DMS 273 (cell line): ENCODE data around the gene SIPA1L2.

Experiments
- DNase-seq: peaks from one replicate; lab custom pipeline; 2025; ENCODE audit not compliant: unreplicated experiment; lab: John Stamatoyannopoulos, UW

SIPA1L2 gene

DNA sequence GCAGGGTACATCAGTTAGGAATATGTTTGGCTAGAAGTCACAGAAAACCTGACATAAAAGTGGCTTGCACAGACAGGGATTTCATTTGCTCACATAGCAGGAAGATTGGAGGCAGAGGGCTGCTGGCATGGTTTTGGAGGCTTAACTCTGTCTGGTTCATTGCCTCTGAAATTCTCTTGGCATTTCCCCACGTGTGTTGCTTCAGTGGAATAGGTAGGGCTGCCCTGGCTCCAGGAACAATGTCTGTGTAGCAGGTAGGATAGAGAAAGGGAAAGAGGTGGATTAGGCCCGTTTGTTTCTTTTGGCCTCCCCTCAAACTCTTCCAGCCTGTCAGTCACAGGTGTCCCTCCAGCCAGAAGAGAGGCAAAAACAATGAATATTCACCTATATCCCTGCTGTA is 20.5 kb upstream of the SIPA1L2 start:
- no peak for DNase-seq

GRCh38 chr1:232648316-232648715 is 18.4 kb upstream of the SIPA1L2 start:
- DNase-seq, result no peak

DNA sequence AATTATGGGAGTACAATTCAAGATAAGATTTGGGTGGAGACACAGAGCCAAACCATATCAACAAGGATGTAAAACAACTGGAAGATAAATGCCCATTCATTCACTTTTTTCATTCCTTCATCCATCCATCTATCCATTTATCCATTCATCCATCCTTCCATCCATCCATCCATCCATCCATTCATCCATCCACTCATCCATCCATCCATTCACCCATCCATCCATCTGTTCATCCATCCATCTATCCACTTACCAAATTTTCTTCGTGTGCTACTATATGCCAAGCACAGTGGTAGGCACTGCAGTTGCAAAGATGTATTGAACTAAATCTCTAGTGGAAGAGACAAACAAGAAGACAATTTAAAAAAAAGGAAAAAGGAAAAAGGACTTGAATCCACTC is 14.3 kb upstream of the SIPA1L2 start:
- DNase-seq, result no peak

DNA sequence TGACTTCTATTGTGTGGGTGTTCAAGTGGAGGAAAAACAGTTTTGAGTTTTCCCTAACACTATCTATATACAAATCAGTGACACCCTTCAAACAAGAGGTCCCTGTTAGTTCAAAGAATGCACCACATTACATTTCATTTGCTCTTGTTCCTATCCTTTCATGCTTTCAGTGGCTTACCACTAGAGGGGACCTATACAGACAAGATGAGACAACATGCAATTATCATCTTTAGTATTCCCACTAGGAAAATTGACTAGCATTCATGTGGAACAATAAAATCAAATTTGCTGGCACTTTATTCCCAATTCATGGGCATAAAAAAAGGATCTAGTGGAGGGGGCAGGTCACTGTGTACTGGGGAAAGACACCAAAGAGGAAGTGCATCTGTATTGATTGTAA is 13.3 kb upstream of the SIPA1L2 start:
- no peak for DNase-seq

DNA sequence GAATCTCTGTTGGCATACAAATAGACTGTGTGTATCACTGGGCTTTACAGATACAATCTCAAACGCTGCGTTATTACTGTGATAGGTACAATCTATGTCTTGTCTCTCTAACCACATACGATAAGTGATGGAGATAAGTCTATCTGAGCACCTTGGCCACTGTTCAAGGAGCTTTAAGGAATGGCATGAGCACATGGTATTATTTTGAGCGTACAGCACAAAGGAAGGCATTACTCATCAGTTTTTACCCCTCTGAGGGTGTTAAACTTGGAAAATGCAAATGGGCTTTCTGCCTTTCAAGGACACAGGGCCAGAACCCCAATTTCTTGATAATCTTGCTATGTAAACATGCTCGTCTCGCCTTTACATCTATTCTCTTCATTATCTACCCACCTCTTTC is 11.6 kb upstream of the SIPA1L2 start:
- DNase-seq, result no peak

DNA sequence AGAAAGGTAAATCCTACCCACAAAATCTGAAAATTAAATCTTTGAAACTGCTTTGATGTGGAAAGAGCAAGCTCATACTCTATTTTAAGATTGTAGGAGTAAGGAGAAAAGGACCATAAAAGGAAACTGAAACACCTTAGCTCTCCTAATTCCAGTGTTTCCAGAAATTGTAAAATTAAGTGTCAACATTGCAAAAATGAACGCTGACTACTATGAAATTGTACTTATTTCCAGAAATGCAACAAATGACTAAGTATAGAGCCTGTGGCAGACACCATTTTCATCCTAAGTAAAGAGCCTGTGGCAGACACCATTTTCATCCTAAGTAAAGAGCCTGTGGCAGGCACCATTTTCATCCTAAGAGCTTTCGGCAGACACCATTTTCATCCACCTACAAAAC is 6.9 kb upstream of the SIPA1L2 start:
- DNase-seq, result no peak

DNA sequence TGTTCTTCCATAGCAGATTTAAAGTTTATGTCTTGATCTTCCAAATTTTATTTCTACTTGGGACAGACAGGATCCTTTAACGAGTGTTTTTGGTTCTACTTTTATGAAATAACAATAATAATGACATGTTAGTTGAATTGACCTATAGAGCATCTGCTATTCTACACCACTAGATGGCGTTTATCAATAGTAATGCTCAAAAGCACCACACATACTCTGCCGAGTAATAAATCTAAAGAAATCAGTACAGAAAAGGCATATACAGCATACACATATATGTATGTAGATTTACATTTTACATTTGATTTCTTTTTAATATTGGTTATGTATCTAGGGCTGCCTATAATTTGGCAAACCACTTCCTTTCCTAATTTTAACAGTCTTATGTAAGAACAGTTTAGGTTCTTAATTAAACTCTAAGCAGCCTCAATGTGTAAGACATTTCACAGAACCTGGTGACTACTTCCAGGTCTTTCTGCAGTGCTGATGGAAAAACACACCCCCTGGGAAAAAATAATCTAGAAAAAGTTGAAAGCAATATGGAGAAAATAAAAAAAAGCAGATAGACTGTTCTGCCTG is 5.9 kb upstream of the SIPA1L2 start:
- DNase-seq, result peak; percentile 83

DNA sequence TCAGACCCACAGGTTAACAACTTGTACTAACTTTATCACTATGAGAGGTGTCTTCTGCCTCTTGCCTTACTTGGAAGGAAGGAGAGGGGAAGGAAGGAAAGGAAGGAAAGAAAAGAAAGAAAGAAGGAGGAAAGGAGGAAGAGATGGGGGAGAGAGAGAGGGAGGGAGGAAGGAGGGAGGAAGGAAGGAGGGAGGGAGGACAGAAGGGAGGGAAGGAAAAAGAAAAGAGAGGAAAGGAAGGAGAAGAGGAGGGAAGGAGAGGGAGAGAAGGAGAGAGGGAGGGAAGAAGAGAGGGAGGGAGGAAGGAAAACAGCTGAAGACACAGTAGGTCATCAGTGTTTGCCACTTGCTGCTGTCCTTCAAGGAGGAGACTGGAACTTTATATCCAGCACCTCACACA is 5.3 kb upstream of the SIPA1L2 start:
- no peak for DNase-seq

DNA sequence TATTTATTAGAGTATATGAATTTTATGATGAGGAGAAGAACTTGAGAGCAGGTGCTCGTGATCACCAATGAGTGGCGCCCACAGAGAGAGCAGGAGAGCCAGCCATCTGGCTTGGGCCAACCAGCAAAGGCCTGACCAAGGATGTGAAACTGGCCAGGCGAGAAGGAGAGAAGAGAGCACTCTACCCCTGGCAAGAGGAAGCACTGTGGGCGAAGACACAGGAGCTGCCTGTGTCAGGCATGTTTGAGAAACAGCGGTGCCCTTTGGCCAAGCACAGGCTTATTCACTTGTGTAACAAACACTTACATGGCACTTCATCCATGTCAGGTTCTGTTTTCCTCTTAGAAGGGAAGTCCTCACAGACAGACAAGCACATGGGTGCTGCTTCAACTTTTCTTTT is 4.2 kb upstream of the SIPA1L2 start:
- peak; percentile 11 for DNase-seq

- DNase-seq, result no peak
These were observed 912 bp upstream of the SIPA1L2 start for GRCh38 chr1:232630894-232631195.

DNA sequence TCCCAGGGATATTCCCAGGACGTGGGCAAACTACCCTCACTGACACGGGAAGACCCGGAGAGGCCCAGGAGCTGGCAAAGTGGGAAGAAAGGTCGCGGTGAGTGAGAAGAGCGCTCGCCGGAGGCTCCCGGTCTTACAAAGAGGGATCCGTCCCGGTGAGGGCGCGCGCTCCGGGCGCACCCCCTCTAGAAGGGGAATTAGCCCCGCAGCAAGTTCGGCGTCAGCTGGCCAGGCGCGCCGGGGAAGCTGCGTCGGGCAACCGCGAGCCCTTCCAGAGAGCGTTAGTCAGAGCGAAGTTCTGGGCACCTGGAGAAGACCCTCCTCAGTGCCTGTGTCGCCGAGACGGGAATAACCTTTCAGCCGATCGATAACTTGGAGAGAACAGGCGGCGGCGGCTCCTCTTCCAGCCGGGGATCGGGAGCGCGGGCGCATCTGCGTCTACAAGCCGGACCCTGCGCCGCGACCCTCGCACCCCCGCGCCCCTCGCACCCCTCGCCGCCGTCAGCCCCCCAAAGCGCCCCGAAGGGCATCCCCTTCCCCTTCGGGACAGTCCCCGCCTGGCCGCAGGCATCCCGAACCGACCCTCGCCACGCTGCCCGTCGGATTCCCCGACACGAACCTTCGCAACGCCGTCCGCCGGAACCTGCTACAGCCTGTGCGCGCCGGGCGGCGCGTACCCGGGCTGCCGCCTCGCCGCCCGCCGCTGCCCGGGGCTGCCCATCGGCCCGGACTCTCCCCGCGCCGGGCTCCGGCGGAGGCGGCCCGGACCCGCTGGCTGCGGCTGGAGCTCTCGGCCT is 485 bp downstream of the SIPA1L2 start:
- peak; percentile 88 for DNase-seq

DNA sequence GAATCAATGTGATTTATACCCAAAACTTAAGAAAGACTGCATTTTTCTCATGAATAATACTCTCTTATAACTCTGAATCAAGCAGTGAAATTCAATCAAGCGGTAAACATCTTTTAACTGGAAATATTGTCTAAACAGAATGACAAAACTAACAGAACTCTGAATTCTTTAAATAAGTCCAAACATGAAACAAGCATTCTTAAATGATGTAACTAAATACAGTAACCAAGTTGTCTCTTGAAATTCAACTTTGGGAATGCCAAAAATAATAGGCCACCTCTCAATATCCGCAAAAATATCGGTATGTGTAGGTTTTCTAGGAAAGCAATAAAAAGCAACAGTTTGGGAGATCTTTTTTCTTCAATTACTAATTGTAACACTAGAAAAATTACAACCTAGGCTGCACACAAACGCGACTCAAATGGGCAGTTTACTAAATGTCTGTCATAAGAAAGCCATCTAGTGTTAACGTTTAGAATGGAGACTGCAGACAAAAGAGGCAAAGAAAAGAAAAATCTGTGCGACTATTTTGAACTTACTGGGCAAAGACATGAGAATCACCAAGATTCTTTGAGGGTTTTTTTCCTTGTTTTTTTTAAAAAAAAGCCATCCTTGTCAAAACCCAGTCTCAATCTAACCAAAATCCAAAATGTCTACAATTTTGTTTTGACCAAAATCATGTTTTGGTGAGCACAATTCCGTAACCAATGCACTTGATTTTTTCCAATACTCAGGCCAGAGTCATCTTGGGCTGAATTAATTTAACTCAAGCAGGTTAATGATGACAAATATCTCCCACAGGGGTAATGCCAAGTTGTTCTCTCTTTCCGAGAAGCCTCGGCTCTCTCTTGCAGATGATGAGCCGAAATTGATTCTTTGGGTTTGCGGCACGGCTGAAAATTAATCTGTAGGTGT is 1.3 kb downstream of the SIPA1L2 start:
- peak; percentile 68 for DNase-seq

DNA sequence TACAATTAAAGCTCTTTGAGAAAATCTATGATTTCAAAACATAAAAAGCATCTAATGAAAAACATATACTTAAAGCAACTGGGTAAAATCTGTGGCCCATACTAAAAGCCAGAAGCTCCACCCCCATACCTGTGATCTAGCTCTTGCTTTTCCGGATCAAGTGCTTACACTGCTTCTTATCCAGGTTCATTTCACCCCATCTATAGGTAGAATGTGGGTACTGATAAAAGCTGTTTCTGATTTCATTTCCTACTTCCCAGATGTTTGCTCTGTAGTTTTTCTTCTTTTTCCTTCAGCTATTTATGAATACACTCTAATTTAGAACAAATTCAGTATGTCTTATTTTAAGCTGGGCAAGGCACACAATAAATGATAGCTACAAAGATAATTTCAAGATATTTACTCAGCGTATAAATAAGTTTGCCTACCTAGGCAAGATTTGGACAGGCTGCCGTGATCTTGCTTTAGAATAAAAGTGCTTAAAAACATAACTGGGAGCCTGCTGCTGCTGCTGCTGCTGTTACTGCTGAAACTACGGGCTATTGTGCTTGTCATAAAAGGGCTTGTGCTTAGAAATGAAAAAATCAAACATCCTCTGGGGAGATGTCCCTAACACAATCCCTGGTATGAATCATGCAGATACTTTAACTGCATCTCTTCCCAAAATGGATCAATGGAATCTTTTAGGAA is 2.1 kb downstream of the SIPA1L2 start:
- DNase-seq, result peak; percentile 80

- no peak for DNase-seq
These were observed 2.8 kb downstream of the SIPA1L2 start for GRCh38 chr1:232627171-232627570.

GRCh38 chr1:232626452-232626851 is 3.5 kb downstream of the SIPA1L2 start:
- no peak for DNase-seq

- no peak for DNase-seq
These were observed 4.5 kb downstream of the SIPA1L2 start for GRCh38 chr1:232625319-232625868.

DNA sequence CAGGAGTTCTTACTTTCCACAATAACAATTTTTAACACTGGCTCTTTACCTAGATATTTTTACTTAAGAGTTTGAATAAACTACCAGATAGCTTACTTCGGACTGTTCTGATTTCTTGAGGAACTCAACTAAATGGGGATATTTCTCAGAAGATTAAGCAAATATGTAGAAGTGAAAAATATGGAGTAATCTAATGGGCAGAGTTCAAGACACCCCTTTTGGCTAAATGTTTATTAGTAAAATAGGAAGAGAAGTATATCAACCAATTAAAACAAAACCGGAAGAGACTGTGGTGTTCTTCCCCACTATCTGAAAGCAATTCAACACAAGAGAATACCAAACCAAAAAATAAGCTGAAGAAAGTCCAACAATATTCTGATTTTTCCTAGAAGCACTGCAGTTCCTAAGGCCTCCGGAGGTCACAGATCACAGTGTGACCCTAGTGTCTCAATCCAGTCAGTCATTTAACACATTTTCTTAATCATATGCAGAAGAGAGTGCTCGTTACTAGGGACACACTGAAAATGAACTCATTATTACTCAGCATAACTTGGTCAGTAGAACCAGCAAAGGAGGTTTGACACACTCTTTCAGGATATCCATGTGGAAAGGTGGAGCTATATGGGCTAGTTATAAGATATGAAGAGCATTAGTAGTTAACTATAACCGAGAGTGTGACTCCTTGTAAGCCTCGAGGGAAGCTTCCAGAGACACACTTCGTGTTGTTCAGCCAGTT is 5.2 kb downstream of the SIPA1L2 start:
- DNase-seq, result no peak

DNA sequence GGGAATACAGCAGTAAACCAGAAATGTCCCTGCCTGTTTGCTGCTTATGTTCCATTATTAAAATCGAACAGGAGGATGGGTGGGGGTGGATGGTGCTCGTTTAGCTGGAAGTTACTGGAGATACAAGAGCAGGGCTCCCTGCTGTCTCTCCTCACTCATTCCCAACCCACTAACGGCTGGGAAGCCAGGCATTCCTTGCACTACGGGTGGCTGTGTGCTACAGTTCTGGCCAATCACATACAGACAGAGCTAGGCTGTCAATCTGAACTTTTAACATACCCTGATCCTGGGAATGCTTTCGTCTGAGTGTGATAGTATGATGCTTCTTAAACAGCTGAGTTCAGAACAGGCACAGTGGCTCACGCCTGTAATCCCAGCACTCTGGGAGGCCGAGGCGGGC is 7.0 kb downstream of the SIPA1L2 start:
- DNase-seq, result peak; percentile 41

- DNase-seq, result no peak
These were observed 7.6 kb downstream of the SIPA1L2 start for GRCh38 chr1:232622378-232622777.

DNA sequence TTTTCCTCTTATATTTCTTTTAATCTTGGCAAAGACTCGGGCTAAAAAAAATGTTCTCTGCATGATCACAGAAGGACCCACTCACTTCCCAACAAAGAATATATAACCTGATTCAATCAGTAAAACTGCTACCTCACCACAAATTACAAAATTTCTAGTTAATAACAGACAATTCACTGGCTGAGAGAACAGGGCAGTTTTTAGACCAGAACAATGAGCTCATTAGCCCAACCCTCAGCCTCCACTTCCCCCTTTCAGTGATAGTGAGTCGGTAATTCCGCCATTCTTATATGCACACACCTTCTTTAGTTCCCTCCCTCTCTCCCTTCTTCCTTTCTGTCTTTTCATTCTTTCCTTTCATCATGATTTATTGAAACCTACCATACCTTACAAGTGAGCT is 8.9 kb downstream of the SIPA1L2 start:
- DNase-seq, result no peak
